ENCODE measurements around the gene MAF. TPM values are rescaled to one million over a fixed set of nuclear protein-coding genes. Genes with fewer than 3 reads are reported as not detected.

Gene MAF
- total RNA-seq, 4 donors from 2014 or later: 10.9 to 46.7 (median 32.5) TPM

DNA sequence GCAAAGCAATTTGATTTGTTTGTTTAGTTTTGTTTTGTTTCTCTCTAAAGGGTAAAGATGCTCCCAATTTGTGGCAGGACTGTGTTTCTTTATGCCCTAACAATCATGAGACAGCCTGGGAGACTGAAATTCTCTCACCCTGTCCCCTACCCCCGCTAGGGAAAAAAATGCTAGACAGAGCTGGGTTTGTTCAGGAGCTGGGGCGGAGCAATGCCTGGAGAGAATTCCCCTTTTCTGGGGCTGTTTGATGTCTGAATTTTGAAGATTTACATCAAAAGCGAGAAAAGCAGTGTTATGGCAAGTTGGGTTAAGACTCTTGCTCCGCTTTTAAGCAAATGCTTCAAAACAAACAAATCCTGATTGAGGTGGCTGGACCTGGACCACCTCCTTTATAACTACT is 8.4 kb downstream of the MAF start:
- Histone ChIP-seq H3K27ac (peak overlapping the region; percentile 89 to 95 (median 92)), H3K9me3 (no peaks in the 10 kb centered on the region), H3K4me1 (peaks cover 44 to 55% of the 10 kb centered on the region in 2 donors), H3K4me3 (peak overlapping the region; percentile 62 to 85 (median 72)), H3K36me3 (no peaks in the 10 kb centered on the region), H3K27me3 (no peaks in the 10 kb centered on the region)
- in situ Hi-C loops (cut with MboI; ENCODE audit: low sequenced_read_pairs in 4 of 4): loop anchor here in 2 of 4 donors (10.0 kb wide), 2 partner anchors 57 to 227 kb away; no protein-coding TSS in a partner anchor
- no peak for TF ChIP-seq POLR2A (IDR thresholded peaks at IDR 0.05)
- no peak for TF ChIP-seq CTCF (IDR thresholded peaks at IDR 0.05 in 4 of 5, conservative IDR thresholded peaks at IDR 0.05 in 1 of 5)
- ATAC-seq: no peak
- no peak for DNase-seq
- intact Hi-C loops (cut with DNase I; ENCODE audit: low total_unique reads): loop anchor here (2.0 kb wide), 1 partner anchor 51 kb away; no protein-coding TSS in a partner anchor

DNA sequence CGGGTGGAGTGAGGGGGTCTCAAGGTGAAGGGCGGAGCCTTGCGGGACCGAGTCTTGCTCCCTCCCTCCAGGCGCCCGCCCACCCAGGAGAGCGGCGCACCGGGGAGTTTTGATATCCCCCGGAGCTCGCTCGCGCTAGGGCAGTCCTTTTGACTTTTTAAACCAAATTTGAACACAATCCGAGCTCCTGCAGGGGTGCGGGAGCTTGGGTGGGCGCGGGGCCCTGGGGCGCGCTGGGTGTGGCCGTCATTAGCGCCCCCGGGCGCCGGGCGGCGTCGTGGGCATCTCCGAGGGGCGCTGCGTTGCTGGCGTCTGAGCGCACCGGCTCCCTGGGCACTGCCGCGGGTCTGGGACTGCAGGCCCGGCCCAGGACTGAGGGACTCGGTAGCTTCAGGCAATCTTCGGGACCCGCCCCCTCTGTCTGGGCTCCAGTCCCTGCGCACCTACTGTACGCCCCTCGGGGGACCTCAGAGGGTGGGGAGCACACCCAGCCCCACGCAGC is 10.9 kb downstream of the MAF start:
- intact Hi-C loops (cut with DNase I; ENCODE audit: low total_unique reads) (loop anchor here (2.0 to 5.0 kb wide), 2 partner anchors 55 to 152 kb away; no protein-coding TSS in a partner anchor), in situ Hi-C loops (cut with MboI; ENCODE audit: low sequenced_read_pairs in 4 of 4) (loop anchor here in 2 of 4 donors (10.0 kb wide), 2 partner anchors 55 to 225 kb away; no protein-coding TSS in a partner anchor)
- DNase-seq (peak in 1 of 2 donors; percentile 24), ATAC-seq (peak in 1 of 2 donors; percentile 11)
- no peaks in the 10 kb centered on the region for H3K36me3 ChIP-seq
- peaks cover 40 to 46% of the 10 kb centered on the region in 2 donors for H3K4me1 ChIP-seq
- no peaks in the 10 kb centered on the region for H3K9me3 ChIP-seq
- H3K4me3 ChIP-seq: peak overlapping the region; percentile 55 to 64 (median 58)
- H3K27me3 ChIP-seq: no peaks in the 10 kb centered on the region
- H3K27ac ChIP-seq: peak overlapping the region; percentile 89 to 95 (median 92)
- TF ChIP-seq CTCF (IDR thresholded peaks at IDR 0.05 in 4 of 5, conservative IDR thresholded peaks at IDR 0.05 in 1 of 5) (peak in 1 of 5 experiments; percentile 15), POLR2A (IDR thresholded peaks at IDR 0.05) (no peak)

- Histone ChIP-seq H3K9me3 (no peaks in the 10 kb centered on the region), H3K27ac (peak overlapping the region; percentile 89 to 95 (median 92)), H3K4me1 (peaks cover 35 to 41% of the 10 kb centered on the region in 2 donors), H3K36me3 (no peaks in the 10 kb centered on the region), H3K4me3 (peak overlapping the region in 1 of 4 donors; percentile 11), H3K27me3 (no peaks in the 10 kb centered on the region)
- intact Hi-C loops (cut with DNase I; ENCODE audit: low total_unique reads) (loop anchor here (5.0 kb wide), 1 partner anchor 151 kb away; no protein-coding TSS in a partner anchor), in situ Hi-C loops (cut with MboI; ENCODE audit: low sequenced_read_pairs in 4 of 4) (no loop called here)
- TF ChIP-seq POLR2A (IDR thresholded peaks at IDR 0.05) (no peak), CTCF (IDR thresholded peaks at IDR 0.05 in 4 of 5, conservative IDR thresholded peaks at IDR 0.05 in 1 of 5) (no peak)
- DNase-seq: peak in 1 of 2 donors; percentile 24
- ATAC-seq: peak; percentile 68 to 81
Observed at GRCh38 chr16:79587897-79588296, 12.6 kb downstream of the MAF start.

DNA sequence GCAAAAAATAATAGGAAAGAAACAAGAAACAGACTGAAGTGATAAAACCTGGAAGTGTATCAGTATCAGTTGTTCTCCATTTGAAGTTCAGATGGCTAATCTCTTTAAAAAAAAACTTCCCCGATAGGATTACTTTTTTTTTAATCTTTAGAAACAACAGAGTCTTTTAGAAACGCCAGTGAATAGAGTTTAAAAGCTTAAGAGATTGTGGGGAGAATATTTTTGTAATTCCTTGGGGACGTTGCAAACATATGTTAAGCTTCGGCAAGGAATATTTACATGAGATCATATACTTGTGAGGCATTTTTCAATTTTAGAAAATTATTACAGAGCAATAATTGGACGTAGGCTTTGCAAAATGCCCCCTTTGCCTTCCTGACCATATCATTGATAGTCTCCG is 13.2 kb downstream of the MAF start:
- no peak for TF ChIP-seq POLR2A (IDR thresholded peaks at IDR 0.05)
- TF ChIP-seq CTCF (IDR thresholded peaks at IDR 0.05 in 4 of 5, conservative IDR thresholded peaks at IDR 0.05 in 1 of 5): no peak
- Histone ChIP-seq H3K4me1 (peaks cover 35 to 37% of the 10 kb centered on the region in 2 donors), H3K27ac (peak overlapping the region; percentile 89 to 95 (median 92)), H3K4me3 (no peak overlapping the region), H3K27me3 (no peaks in the 10 kb centered on the region), H3K36me3 (no peaks in the 10 kb centered on the region), H3K9me3 (no peaks in the 10 kb centered on the region)
- DNase-seq (no peak), ATAC-seq (no peak)
- in situ Hi-C loops (cut with MboI; ENCODE audit: low sequenced_read_pairs in 4 of 4): no loop called here
- intact Hi-C loops (cut with DNase I; ENCODE audit: low total_unique reads): loop anchor here (5.0 kb wide), 1 partner anchor 150 kb away; no protein-coding TSS in a partner anchor
